Activated CD8-positive, alpha-beta T cell treated with anti-CD3 and anti-CD28 coated beads, Interleukin-2, amount 10 ng/mL, durations not matched to agents 7 days and 5 days (primary cell): ENCODE data around the gene AIP. TPM values are rescaled to one million over a fixed set of nuclear protein-coding genes. Genes with fewer than 3 reads are reported as not detected.

Source experiments
- ATAC-seq: fragments of 150-1000 bp; cut with Tn5 transposase; one replicate; pipeline ENCODE4 v1.10.0; 2021; ENCODE audit warnings: moderate library complexity
- CTCF ChIA-PET: fragments of 350-600 bp; sonication (Branson Sonifier 250); formaldehyde crosslinking; loops from one replicate; lab custom pipeline; 2021; ENCODE audit warnings: antibody characterized with exemption; lab: Charles Lee
- POLR2A ChIA-PET: fragments of 350-600 bp; sonication (Branson Sonifier 250); formaldehyde crosslinking; loops from one replicate; lab custom pipeline; 2021; ENCODE audit warnings: antibody characterized with exemption; lab: Charles Lee
- DNase-seq: peaks from one replicate; pipeline ENCODE4 v3.0.0-alpha.2; 2020
- H3K27ac Mint-ChIP-seq: one replicate; pipeline ENCODE4 v1.8.0; 2021; ENCODE audit warnings: mild to moderate bottlenecking, mixed read lengths
- H3K27me3 Mint-ChIP-seq: one replicate; pipeline ENCODE4 v1.8.0; 2021; ENCODE audit warnings: low read depth, mixed read lengths
- H3K36me3 Mint-ChIP-seq: one replicate; pipeline ENCODE4 v1.8.0; 2021; ENCODE audit warnings: low read depth, mixed read lengths
- H3K4me1 Mint-ChIP-seq: one replicate; pipeline ENCODE4 v1.8.0; 2021; ENCODE audit warnings: low read depth, mixed read lengths
- H3K4me3 Mint-ChIP-seq: one replicate; pipeline ENCODE4 v1.8.0; 2021; ENCODE audit warnings: mild to moderate bottlenecking, mixed read lengths
- H3K9me3 Mint-ChIP-seq: one replicate; pipeline ENCODE4 v1.8.0; 2022; ENCODE audit warnings: mixed read lengths; ENCODE audit not compliant: insufficient read depth
- total RNA-seq, 2 experiments: library from RNA; stranded (reverse); gene quantifications; one replicate each; pipeline ENCODE4 v1.2.3, GENCODE V29; 2021

The AIP gene
- total RNA-seq, 2 experiments from 2014 or later, result 156 to 163 TPM

DNA sequence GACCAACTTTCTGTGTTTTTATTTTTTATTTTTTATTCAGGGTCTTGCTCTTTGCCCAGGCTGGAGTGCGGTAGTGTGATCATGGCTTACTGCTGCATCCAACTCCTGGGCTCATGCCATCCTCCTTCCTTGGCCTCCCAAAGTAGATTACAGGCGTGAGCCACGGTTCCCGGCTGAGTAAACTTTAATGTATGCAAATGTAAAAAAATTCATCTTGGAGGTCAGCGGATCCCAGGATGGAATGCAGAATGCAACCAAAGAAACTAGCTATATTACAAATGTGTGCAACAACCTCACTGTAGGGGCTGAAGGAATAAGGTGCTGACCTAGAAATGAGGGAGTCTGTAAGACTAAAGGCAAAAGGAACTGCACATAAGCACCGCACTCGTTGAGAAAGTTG lies 31.3 kb downstream of the AIP start:
- Mint-ChIP-seq H3K9me3 (no peaks in the 10 kb centered on the region), H3K27ac (no peak overlapping the region), H3K27me3 (peaks cover 23% of the 10 kb centered on the region), H3K36me3 (no peaks in the 10 kb centered on the region), H3K4me1 (peaks cover 2% of the 10 kb centered on the region), H3K4me3 (no peak overlapping the region)
- POLR2A ChIA-PET, result no interaction called here
- ATAC-seq (no peak), DNase-seq (no peak)
- CTCF ChIA-PET, result interaction anchor here (1.2 kb wide), 1 partner anchor 112 kb away, joined by 3 read pairs; the partner anchor contains the start of gene PPP1CA

GRCh38 chr11:67516806-67517205 lies 34.0 kb downstream of the AIP start:
- H3K27me3 Mint-ChIP-seq, result peaks cover 17% of the 10 kb centered on the region
- H3K9me3 Mint-ChIP-seq, result no peaks in the 10 kb centered on the region
- no peak overlapping the region for H3K4me3 Mint-ChIP-seq
- POLR2A ChIA-PET, result no interaction called here
- DNase-seq (no peak), ATAC-seq (no peak)
- H3K36me3 Mint-ChIP-seq, result no peaks in the 10 kb centered on the region
- H3K4me1 Mint-ChIP-seq, result no peaks in the 10 kb centered on the region
- H3K27ac Mint-ChIP-seq, result no peak overlapping the region
- CTCF ChIA-PET, result no interaction called here

- no peaks in the 10 kb centered on the region for H3K9me3 Mint-ChIP-seq
- ATAC-seq (no peak), DNase-seq (no peak)
- H3K27me3 Mint-ChIP-seq, result peaks cover 15% of the 10 kb centered on the region
- ChIA-PET CTCF (no interaction called here), POLR2A (interaction anchor here (0.5 kb wide), 1 partner anchor 63 kb away, joined by 3 read pairs; no protein-coding TSS in a partner anchor)
- no peaks in the 10 kb centered on the region for H3K4me1 Mint-ChIP-seq
- no peak overlapping the region for H3K4me3 Mint-ChIP-seq
- no peak overlapping the region for H3K27ac Mint-ChIP-seq
- H3K36me3 Mint-ChIP-seq, result no peaks in the 10 kb centered on the region
These were observed 35.1 kb downstream of the AIP start for GRCh38 chr11:67517784-67518552.

DNA sequence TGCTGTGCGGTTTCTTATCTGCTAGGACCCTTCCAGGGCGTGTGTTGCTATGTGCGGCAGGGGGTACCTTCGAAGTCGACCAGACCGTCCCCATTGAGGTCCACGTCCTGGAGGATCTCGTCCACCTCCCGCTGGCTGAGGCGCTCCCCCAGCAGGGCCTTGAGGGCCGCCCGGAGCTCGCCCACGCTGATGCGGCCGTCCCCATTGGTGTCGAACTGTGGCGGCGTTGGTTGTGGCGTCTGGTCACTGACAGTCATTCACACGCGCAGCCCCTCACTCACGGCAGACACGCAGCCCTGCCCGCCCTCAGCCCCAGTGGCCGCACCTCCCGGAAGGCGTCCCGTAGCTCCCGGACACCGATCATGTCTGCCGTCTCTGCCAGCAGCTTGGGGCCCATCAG lies 36.9 kb downstream of the AIP start:
- ChIA-PET POLR2A (no interaction called here), CTCF (no interaction called here)
- no peak overlapping the region for H3K27ac Mint-ChIP-seq
- peaks cover 5% of the 10 kb centered on the region for H3K27me3 Mint-ChIP-seq
- H3K36me3 Mint-ChIP-seq, result no peaks in the 10 kb centered on the region
- H3K9me3 Mint-ChIP-seq, result no peaks in the 10 kb centered on the region
- no peak overlapping the region for H3K4me3 Mint-ChIP-seq
- DNase-seq, result no peak
- no peak for ATAC-seq
- H3K4me1 Mint-ChIP-seq, result no peaks in the 10 kb centered on the region

DNA sequence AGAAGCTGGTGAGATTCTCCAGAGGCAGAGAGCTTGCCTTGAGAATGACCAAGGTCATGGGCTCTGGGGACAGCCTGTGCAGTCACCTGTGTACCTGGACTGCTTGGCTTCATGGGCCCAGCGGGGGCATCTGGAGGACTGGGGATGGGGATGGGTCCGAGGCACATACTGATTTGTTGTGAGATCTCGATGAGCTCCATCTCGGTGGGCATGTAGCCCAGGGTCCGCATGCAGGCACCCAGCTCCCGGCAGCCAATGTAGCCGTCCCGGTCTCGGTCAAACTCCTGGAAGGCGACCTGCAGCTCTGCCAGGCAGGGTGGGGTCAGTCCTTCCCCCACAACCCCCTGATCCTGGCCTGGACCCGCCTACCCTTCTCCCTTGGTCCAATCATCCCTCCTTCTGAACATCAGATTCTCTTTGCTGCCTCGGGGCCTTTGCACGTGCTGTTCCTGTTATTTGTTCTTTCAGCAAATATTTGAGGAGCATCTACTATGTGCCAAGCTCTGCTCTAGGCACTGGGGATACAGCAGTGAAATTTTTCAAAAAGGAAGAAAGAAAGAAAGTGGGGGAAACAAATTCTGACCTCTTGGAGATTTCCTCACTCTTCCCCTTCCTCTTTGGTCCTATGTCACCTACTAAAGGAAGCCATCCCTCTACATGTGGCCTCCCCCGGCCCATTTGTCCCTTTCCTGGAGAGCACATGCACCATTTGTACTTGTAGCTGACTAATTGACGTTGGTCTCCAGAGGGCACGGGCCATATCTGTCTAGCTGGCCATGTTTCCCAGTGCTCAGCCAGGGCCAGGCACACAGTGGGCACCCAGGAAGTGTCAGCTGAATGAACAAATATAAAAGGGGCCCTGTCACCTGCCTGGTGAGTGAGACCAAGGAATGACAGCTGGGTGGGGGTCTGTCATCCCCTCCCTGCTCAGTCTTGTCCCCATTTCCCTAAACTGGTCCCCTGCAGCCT lies 38.3 kb downstream of the AIP start:
- Mint-ChIP-seq H3K9me3 (no peaks in the 10 kb centered on the region), H3K36me3 (no peaks in the 10 kb centered on the region), H3K4me3 (no peak overlapping the region), H3K27ac (no peak overlapping the region), H3K4me1 (no peaks in the 10 kb centered on the region), H3K27me3 (no peaks in the 10 kb centered on the region)
- no peak for ATAC-seq
- ChIA-PET CTCF (no interaction called here), POLR2A (interaction anchor here (0.6 kb wide), 2 partner anchors 49 to 125 kb away, joined by 3 to 4 read pairs; no protein-coding TSS in a partner anchor)
- no peak for DNase-seq

- CTCF ChIA-PET, result no interaction called here
- Mint-ChIP-seq H3K9me3 (no peaks in the 10 kb centered on the region), H3K36me3 (no peaks in the 10 kb centered on the region), H3K27me3 (peaks cover 3% of the 10 kb centered on the region), H3K4me3 (no peak overlapping the region), H3K27ac (no peak overlapping the region), H3K4me1 (no peaks in the 10 kb centered on the region)
- no peak for ATAC-seq
- POLR2A ChIA-PET, result interaction anchor here (0.6 kb wide), 1 partner anchor 125 kb away, joined by 3 read pairs; no protein-coding TSS in a partner anchor
- DNase-seq, result no peak
These were observed 39.1 kb downstream of the AIP start for GRCh38 chr11:67521924-67522323.

DNA sequence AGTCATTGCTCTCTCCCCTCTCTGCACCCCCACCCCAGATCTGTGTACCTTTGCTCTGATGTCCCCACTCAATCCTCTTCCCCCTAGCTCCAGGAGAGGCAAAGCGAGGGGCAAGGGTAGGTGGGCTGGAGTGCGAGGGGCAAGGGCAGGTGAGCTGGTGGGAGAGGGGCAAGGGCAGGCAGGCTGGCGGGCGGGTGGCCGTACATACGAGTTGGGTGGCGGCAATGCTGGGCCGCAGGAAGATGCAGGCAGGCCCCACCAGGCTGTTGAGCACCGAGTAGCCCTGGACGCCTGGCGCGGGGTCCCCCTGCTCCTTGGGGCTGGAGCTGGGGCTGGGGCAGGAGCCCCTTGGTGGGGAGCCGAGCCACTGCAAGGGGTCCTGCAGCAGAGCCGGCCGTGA lies 39.5 kb downstream of the AIP start:
- CTCF ChIA-PET, result no interaction called here

DNA sequence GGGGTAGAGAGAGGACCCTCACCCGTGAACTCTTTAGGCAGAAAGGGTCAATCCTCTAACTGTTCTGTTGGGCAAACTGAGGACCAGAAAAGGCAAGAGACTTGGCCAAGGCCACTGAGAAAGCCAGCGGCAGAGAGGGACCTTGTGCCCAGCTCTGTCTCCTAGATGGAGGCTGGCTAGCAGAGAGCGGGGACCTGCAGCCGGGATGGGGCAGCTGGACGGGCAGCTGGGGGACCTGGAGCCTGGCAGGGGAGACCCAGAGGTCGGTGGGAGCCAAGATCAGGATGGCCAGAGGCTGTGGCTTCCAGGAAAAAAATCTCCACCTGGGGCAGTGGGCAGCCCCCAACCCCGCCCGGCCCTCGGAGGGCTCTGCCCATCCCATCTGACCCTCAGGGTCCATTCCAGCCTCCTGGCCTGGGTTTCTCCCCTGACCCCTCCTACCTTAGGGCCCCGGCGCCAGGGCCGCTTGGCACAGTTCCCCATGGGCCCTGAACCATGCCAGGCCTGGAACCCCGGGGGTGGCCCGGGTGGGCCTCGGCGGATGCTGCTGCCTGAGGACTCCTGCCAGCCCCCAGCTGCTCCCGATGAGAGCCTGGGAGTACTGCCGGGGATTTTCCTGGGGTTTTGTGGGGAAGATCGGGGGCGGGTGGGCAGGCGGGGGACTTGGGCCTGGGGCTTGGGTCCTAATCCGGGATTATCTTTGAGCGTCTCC lies 40.2 kb downstream of the AIP start, which contains the start of gene CABP2:
TSS of gene CABP2 (minus strand) at position 603 of the 712 bp plus-strand sequence. CDS start at position 483, 120 bp downstream.
- Mint-ChIP-seq H3K9me3 (no peaks in the 10 kb centered on the region), H3K27ac (no peak within 1 kb of the TSS), H3K27me3 (peaks cover 8% of the 10 kb centered on the region), H3K4me1 (no peaks in the 10 kb centered on the region), H3K36me3 (no peaks in the 10 kb centered on the region), H3K4me3 (no peak within 1 kb of the TSS)
- no peak for ATAC-seq
- POLR2A ChIA-PET, result no interaction called here
- CTCF ChIA-PET, result no interaction called here
- no peak for DNase-seq

More for the DNA sequence above, 39.5 kb downstream of the AIP start:
- POLR2A ChIA-PET, result no interaction called here
- no peak for DNase-seq
- H3K27me3 Mint-ChIP-seq, result peaks cover 5% of the 10 kb centered on the region
- H3K4me1 Mint-ChIP-seq, result no peaks in the 10 kb centered on the region
- no peak for ATAC-seq
- no peak overlapping the region for H3K4me3 Mint-ChIP-seq
- H3K27ac Mint-ChIP-seq, result no peak overlapping the region
- no peaks in the 10 kb centered on the region for H3K9me3 Mint-ChIP-seq
- H3K36me3 Mint-ChIP-seq, result no peaks in the 10 kb centered on the region

DNA sequence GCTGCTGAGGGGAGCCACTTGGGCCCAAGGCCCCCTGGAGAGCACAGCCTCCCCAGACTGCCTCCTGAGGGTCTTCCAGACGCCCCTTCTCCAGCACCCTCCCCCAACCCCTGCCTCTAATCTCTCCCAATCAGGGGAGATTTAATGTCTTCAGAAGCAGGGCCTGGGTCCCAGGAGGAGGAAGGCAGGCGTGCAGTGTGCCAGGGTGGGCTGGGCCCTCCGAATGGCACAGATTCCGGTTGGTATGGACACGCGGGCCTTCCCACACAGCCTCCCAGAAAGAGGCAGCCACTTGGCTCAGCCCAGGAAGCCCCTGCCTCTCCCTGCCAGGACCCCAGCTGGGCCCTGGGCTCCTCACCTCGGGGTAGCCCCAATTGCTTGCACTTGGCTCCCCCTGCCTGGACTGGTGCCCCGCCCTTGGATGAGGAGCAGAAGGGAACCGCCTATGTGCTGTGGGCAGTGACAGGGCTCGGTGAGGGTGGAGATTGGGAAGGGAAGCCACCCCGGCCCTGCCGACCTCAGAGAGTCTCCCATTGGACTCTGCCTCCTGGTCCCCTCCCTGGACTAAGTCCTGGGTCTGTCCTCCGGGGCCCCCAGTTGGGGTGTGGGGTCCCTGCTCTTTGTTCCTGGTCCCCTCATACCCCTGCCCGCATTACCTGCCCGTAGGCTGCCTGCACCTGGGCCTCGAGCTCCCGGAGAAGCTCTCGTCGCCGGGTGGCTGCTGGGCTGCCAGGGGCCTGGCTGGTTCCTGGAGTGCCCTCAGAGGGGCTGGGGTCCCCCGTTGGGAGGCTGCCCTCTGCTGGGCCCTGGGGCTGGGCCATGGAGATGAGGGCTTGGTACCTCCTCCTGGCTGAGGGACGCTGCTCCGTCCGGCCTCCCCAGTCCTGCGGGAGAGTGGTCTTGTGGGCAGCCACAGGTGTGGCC lies 41.0 kb downstream of the AIP start:
- H3K27ac Mint-ChIP-seq, result no peak overlapping the region
- DNase-seq (no peak), ATAC-seq (no peak)
- H3K4me1 Mint-ChIP-seq, result no peaks in the 10 kb centered on the region
- peaks cover 8% of the 10 kb centered on the region for H3K27me3 Mint-ChIP-seq
- no peak overlapping the region for H3K4me3 Mint-ChIP-seq
- H3K9me3 Mint-ChIP-seq, result no peaks in the 10 kb centered on the region
- POLR2A ChIA-PET, result no interaction called here
- no peaks in the 10 kb centered on the region for H3K36me3 Mint-ChIP-seq
- CTCF ChIA-PET, result no interaction called here

DNA sequence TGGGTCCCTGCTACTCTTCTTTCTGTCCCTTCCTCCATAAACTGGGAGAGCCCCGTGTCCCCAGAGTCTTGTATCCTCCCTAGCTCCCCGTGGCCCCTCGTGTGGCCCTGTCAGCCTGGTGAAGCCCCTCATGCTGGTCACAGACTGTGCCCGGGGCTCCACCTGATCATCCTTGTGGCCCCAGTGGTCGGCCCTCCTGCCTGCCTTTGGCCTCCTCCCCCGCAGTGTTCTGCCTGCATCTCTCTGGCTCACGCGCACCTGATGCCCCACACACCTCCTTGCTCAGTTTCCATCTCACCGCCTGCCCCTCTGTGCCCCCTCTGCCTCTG lies 41.6 kb downstream of the AIP start:
- no peaks in the 10 kb centered on the region for H3K9me3 Mint-ChIP-seq
- no peaks in the 10 kb centered on the region for H3K4me1 Mint-ChIP-seq
- no peak overlapping the region for H3K27ac Mint-ChIP-seq
- H3K27me3 Mint-ChIP-seq, result peaks cover 12% of the 10 kb centered on the region
- no peaks in the 10 kb centered on the region for H3K36me3 Mint-ChIP-seq
- no peak overlapping the region for H3K4me3 Mint-ChIP-seq
- no peak for DNase-seq
- CTCF ChIA-PET, result no interaction called here
- ATAC-seq, result no peak
- POLR2A ChIA-PET, result no interaction called here
